ENCODE data around the gene PDS5B. TPM values are rescaled to one million over a fixed set of nuclear protein-coding genes. Genes with fewer than 3 reads are reported as not detected.

PDS5B gene
- total and polyA plus RNA-seq, 2 experiments from 2014 or later = 43.9 to 46.5 TPM

DNA sequence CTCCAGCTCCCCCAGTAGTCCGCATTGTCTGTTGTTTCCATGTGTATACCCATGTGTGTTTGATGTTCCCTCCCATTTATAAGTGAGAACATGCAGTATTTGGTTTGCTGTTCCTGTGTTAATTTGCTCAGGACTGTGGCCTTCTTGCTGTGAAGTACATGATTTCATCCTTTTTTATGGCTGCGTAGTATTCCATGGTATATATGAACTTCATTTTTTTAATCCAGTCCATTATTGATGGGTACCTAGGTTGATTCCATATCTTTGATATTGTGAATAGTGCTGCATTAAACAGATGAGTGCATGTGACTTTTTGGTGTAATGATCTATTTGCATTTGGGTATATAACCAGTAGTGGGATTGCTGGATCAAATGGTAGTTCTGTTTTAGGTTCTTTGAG, 175.2 kb downstream of the PDS5B start:
- no peaks in the 10 kb centered on the region for H4K20me1 ChIP-seq (replicated peaks; ENCODE audit: insufficient read depth)
- H3K9me2 ChIP-seq (ENCODE audit: insufficient read depth) = no peaks in the 10 kb centered on the region
- Mint-ChIP-seq H3K27ac (no peak overlapping the region), H3K4me1 (no peaks in the 10 kb centered on the region), H3K27me3 (ENCODE audit: insufficient read depth, low read depth, poor library complexity) (no peaks in the 10 kb centered on the region), H3K9me3 (peaks cover 8% of the 10 kb centered on the region; the same call in 2 of the 3 replicates), H3K4me3 (no peak overlapping the region), H3K36me3 (ENCODE audit: low read depth) (peaks cover 28% of the 10 kb centered on the region)
- no peaks in the 10 kb centered on the region; the same call in 1 of the 2 replicates for H3K36me3 ChIP-seq (ENCODE audit: insufficient read depth)
- DNase-seq (ENCODE audit: low spot score) (no peak), ATAC-seq (no peak)
- no peak overlapping the region for H3K27ac ChIP-seq (ENCODE audit: low read depth)
- no peak overlapping the region for H3K4me2 ChIP-seq
- no peaks in the 10 kb centered on the region for H3F3A ChIP-seq (replicated peaks; ENCODE audit: low read depth)
- no peak overlapping the region for H2AFZ ChIP-seq
- no peak overlapping the region for H3K4me3 ChIP-seq
- H3K79me2 ChIP-seq (replicated peaks; ENCODE audit: insufficient read depth) = no peaks in the 10 kb centered on the region
- TF ChIP-seq CREB1 (CRISPR knock-in tag; IDR thresholded peaks at IDR 0.05; ENCODE audit: low read depth) = no peak
- no peaks in the 10 kb centered on the region for H3K27me3 ChIP-seq (ENCODE audit: insufficient read depth)
- no peaks in the 10 kb centered on the region for H3K4me1 ChIP-seq (ENCODE audit: insufficient read depth)

DNA sequence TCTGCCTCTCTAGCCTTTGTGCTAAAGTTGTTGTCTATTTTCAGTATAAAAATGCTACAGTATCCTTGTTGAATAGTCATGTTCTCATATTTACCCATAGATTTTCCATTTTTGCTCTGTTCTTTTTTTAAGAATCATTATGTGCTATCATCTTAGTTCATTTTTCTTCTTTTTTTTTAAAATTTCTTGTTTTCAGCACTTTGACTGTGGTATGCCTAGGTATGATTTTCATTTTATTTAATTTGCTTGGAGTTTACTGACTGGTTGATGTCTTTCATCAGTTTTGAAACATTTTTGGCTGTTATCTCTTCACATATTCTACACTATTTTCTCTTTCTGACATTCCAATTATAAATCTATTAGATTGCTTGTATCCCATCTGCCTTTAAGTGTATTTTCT, 192.9 kb downstream of the PDS5B start:
- no peaks in the 10 kb centered on the region for H3K9me2 ChIP-seq (ENCODE audit: insufficient read depth)
- DNase-seq (ENCODE audit: low spot score) (no peak), ATAC-seq (no peak)
- TF ChIP-seq, protein P1, sequence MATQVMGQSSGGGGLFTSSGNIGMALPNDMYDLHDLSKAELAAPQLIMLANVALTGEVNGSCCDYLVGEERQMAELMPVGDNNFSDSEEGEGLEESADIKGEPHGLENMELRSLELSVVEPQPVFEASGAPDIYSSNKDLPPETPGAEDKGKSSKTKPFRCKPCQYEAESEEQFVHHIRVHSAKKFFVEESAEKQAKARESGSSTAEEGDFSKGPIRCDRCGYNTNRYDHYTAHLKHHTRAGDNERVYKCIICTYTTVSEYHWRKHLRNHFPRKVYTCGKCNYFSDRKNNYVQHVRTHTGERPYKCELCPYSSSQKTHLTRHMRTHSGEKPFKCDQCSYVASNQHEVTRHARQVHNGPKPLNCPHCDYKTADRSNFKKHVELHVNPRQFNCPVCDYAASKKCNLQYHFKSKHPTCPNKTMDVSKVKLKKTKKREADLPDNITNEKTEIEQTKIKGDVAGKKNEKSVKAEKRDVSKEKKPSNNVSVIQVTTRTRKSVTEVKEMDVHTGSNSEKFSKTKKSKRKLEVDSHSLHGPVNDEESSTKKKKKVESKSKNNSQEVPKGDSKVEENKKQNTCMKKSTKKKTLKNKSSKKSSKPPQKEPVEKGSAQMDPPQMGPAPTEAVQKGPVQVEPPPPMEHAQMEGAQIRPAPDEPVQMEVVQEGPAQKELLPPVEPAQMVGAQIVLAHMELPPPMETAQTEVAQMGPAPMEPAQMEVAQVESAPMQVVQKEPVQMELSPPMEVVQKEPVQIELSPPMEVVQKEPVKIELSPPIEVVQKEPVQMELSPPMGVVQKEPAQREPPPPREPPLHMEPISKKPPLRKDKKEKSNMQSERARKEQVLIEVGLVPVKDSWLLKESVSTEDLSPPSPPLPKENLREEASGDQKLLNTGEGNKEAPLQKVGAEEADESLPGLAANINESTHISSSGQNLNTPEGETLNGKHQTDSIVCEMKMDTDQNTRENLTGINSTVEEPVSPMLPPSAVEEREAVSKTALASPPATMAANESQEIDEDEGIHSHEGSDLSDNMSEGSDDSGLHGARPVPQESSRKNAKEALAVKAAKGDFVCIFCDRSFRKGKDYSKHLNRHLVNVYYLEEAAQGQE (IDR thresholded peaks at IDR 0.05; ENCODE audit: unreplicated experiment) = no peak
- TF ChIP-seq, protein P2, sequence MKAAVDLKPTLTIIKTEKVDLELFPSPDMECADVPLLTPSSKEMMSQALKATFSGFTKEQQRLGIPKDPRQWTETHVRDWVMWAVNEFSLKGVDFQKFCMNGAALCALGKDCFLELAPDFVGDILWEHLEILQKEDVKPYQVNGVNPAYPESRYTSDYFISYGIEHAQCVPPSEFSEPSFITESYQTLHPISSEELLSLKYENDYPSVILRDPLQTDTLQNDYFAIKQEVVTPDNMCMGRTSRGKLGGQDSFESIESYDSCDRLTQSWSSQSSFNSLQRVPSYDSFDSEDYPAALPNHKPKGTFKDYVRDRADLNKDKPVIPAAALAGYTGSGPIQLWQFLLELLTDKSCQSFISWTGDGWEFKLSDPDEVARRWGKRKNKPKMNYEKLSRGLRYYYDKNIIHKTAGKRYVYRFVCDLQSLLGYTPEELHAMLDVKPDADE (IDR thresholded peaks at IDR 0.05) = no peak
- TF ChIP-seq EZH2 (IDR thresholded peaks at IDR 0.05; ENCODE audit: low read depth, unreplicated experiment) = no peak
- no peak for TF ChIP-seq EZH2phosphoT487 (IDR thresholded peaks at IDR 0.05; ENCODE audit: unreplicated experiment)
- no peak for TF ChIP-seq NANOG (IDR thresholded peaks at IDR 0.05; ENCODE audit: borderline replicate concordance)
- Mint-ChIP-seq H3K36me3 (ENCODE audit: low read depth) (peaks cover 20% of the 10 kb centered on the region), H3K9me3 (no peaks in the 10 kb centered on the region), H3K27ac (no peak overlapping the region), H3K27me3 (ENCODE audit: insufficient read depth, low read depth, poor library complexity) (peaks cover 2% of the 10 kb centered on the region), H3K4me1 (no peaks in the 10 kb centered on the region), H3K4me3 (no peak overlapping the region)
- no peaks in the 10 kb centered on the region for H3K4me1 ChIP-seq (ENCODE audit: insufficient read depth)
- no peak overlapping the region for H3K27ac ChIP-seq (ENCODE audit: low read depth)
- H3K4me2 ChIP-seq = no peak overlapping the region
- H3F3A ChIP-seq (replicated peaks; ENCODE audit: low read depth) = no peaks in the 10 kb centered on the region
- no peaks in the 10 kb centered on the region for H3K79me2 ChIP-seq (replicated peaks; ENCODE audit: insufficient read depth)
- H3K36me3 ChIP-seq (ENCODE audit: insufficient read depth) = peaks cover 6% of the 10 kb centered on the region
- H2AFZ ChIP-seq = no peak overlapping the region
- H3K27me3 ChIP-seq (ENCODE audit: insufficient read depth) = no peaks in the 10 kb centered on the region
- no peaks in the 10 kb centered on the region for H4K20me1 ChIP-seq (replicated peaks; ENCODE audit: insufficient read depth)
- no peak overlapping the region for H3K4me3 ChIP-seq

All from GM23338 (cell line).